Activated naive CD4-positive, alpha-beta T cell treated with anti-CD3 and anti-CD28 coated beads, Interleukin-2, amount 50 U/mL, for 72 hours (primary cell): ENCODE measurements around the gene SCN4B. TPM values are rescaled to one million over a fixed set of nuclear protein-coding genes. Genes with fewer than 3 reads are reported as not detected.

Source experiments
- ATAC-seq, 2 donors: fragments of 150-1000 bp; cut with Tn5 transposase; 2 replicates each; pipeline ENCODE4 v1.10.0; 2021; ENCODE audit warnings: mild to moderate bottlenecking in 2 of 2, moderate library complexity in 2 of 2
- DNase-seq, 2 donors: peaks; one replicate each; pipeline ENCODE4 v3.0.0; 2021 to 2022; ENCODE audit warnings: low spot score in 2 of 2
- H3K27ac Mint-ChIP-seq, 2 donors: one replicate each; pipeline ENCODE4 v1.8.0; 2022; ENCODE audit warnings: mild to moderate bottlenecking in 2 of 2, mixed read lengths in 2 of 2
- H3K36me3 Mint-ChIP-seq, 2 donors: one replicate each; pipeline ENCODE4 v1.8.0; 2022; ENCODE audit warnings: mixed read lengths in 2 of 2
- H3K9me3 Mint-ChIP-seq, 2 donors: one replicate each; pipeline ENCODE4 v1.8.0; 2022; ENCODE audit warnings: mixed read lengths in 2 of 2
- total RNA-seq, 2 donors: library from RNA; stranded (reverse); gene quantifications; one replicate each; pipeline ENCODE4 v1.2.3, GENCODE V29; 2022

Gene SCN4B
- total RNA-seq, 2 donors from 2014 or later = 0.25 to 1.8 TPM

- ATAC-seq = no peak
- Mint-ChIP-seq H3K27ac (peak overlapping the region in 1 of 2 donors; percentile 58), H3K9me3 (no peaks in the 10 kb centered on the region), H3K36me3 (no peaks in the 10 kb centered on the region)
- no peak for DNase-seq
Observed at GRCh38 chr11:118176778-118177134, 24.1 kb upstream of the SCN4B start.

GRCh38 chr11:118175993-118176777 is 23.6 kb upstream of the SCN4B start, which contains the start of gene SCN2B:
Gene SCN2B, minus strand, starts transcription at chr11:118176639. Its CDS starts 208 bp downstream, at chr11:118176431.
- Mint-ChIP-seq H3K36me3 (no peaks in the 10 kb centered on the region), H3K27ac (peak within 1 kb of the TSS in 1 of 2 donors; percentile 58), H3K9me3 (no peaks in the 10 kb centered on the region)
- no peak for DNase-seq
- no peak for ATAC-seq

GRCh38 chr11:118175031-118175992 is 22.7 kb upstream of the SCN4B start:
- Mint-ChIP-seq H3K27ac (peak overlapping the region in 1 of 2 donors; percentile 58), H3K9me3 (no peaks in the 10 kb centered on the region), H3K36me3 (no peaks in the 10 kb centered on the region)
- no peak for DNase-seq
- ATAC-seq = no peak

- Mint-ChIP-seq H3K9me3 (no peaks in the 10 kb centered on the region), H3K27ac (no peak overlapping the region), H3K36me3 (no peaks in the 10 kb centered on the region)
- ATAC-seq = no peak
- DNase-seq = no peak
Observed at GRCh38 chr11:118174006-118174567, 21.5 kb upstream of the SCN4B start.

GRCh38 chr11:118172356-118172755 is 19.7 kb upstream of the SCN4B start:
- H3K36me3 Mint-ChIP-seq = no peaks in the 10 kb centered on the region
- H3K9me3 Mint-ChIP-seq = no peaks in the 10 kb centered on the region
- DNase-seq (no peak), ATAC-seq (no peak)
- no peak overlapping the region for H3K27ac Mint-ChIP-seq

GRCh38 chr11:118171269-118172062 is 18.8 kb upstream of the SCN4B start:
- no peak overlapping the region for H3K27ac Mint-ChIP-seq
- DNase-seq (peak; percentile 65 to 84), ATAC-seq (peak; percentile 89 to 95)
- no peaks in the 10 kb centered on the region for H3K9me3 Mint-ChIP-seq
- H3K36me3 Mint-ChIP-seq = no peaks in the 10 kb centered on the region

- Mint-ChIP-seq H3K36me3 (no peaks in the 10 kb centered on the region), H3K9me3 (no peaks in the 10 kb centered on the region), H3K27ac (no peak overlapping the region)
- ATAC-seq (no peak), DNase-seq (no peak)
Observed at GRCh38 chr11:118170882-118171268, 18.3 kb upstream of the SCN4B start.

GRCh38 chr11:118170231-118170630 is 17.6 kb upstream of the SCN4B start:
- no peak for DNase-seq
- H3K9me3 Mint-ChIP-seq = no peaks in the 10 kb centered on the region
- H3K36me3 Mint-ChIP-seq = no peaks in the 10 kb centered on the region
- no peak for ATAC-seq
- no peak overlapping the region for H3K27ac Mint-ChIP-seq

GRCh38 chr11:118169300-118170140 is 16.9 kb upstream of the SCN4B start:
- no peak for ATAC-seq
- Mint-ChIP-seq H3K27ac (no peak overlapping the region), H3K36me3 (no peaks in the 10 kb centered on the region), H3K9me3 (no peaks in the 10 kb centered on the region)
- DNase-seq = no peak

- no peaks in the 10 kb centered on the region for H3K36me3 Mint-ChIP-seq
- no peaks in the 10 kb centered on the region for H3K9me3 Mint-ChIP-seq
- DNase-seq (no peak), ATAC-seq (no peak)
- no peak overlapping the region for H3K27ac Mint-ChIP-seq
Observed at GRCh38 chr11:118168751-118169150, 16.1 kb upstream of the SCN4B start.

- Mint-ChIP-seq H3K36me3 (no peaks in the 10 kb centered on the region), H3K9me3 (no peaks in the 10 kb centered on the region), H3K27ac (no peak overlapping the region)
- ATAC-seq = no peak
- DNase-seq = no peak
Observed at GRCh38 chr11:118168316-118168715, 15.7 kb upstream of the SCN4B start.

- ATAC-seq (no peak), DNase-seq (no peak)
- Mint-ChIP-seq H3K36me3 (no peaks in the 10 kb centered on the region), H3K27ac (no peak overlapping the region), H3K9me3 (no peaks in the 10 kb centered on the region)
Observed at GRCh38 chr11:118167906-118168305, 15.3 kb upstream of the SCN4B start.

GRCh38 chr11:118167253-118167652 is 14.6 kb upstream of the SCN4B start:
- no peak for DNase-seq
- ATAC-seq = no peak
- Mint-ChIP-seq H3K9me3 (no peaks in the 10 kb centered on the region), H3K27ac (no peak overlapping the region), H3K36me3 (no peaks in the 10 kb centered on the region)

- Mint-ChIP-seq H3K36me3 (no peaks in the 10 kb centered on the region), H3K9me3 (no peaks in the 10 kb centered on the region), H3K27ac (no peak overlapping the region)
- DNase-seq = no peak
- ATAC-seq = no peak
Observed at GRCh38 chr11:118166641-118167040, 14.0 kb upstream of the SCN4B start.

GRCh38 chr11:118164885-118165284 is 12.3 kb upstream of the SCN4B start:
- Mint-ChIP-seq H3K9me3 (no peaks in the 10 kb centered on the region), H3K36me3 (no peaks in the 10 kb centered on the region), H3K27ac (no peak overlapping the region)
- DNase-seq = no peak
- ATAC-seq = no peak

- H3K9me3 Mint-ChIP-seq = no peaks in the 10 kb centered on the region
Observed at GRCh38 chr11:118163494-118163893, 10.9 kb upstream of the SCN4B start.

More at GRCh38 chr11:118163494-118163893, 10.9 kb upstream of the SCN4B start:
- no peaks in the 10 kb centered on the region for H3K36me3 Mint-ChIP-seq
- DNase-seq = no peak
- ATAC-seq = no peak
- no peak overlapping the region for H3K27ac Mint-ChIP-seq
